Left renal pelvis (tissue), 4 donors: ENCODE measurements around the gene RAB15. TPM values are rescaled to one million over a fixed set of nuclear protein-coding genes. Genes with fewer than 3 reads are reported as not detected.

Experiments used
- DNase-seq, 4 donors: peaks; one replicate each; pipeline ENCODE4 v3.0.0-alpha.2; 2013; ENCODE audit warnings: low read depth in 4 of 4, low spot score in 3 of 4
- polyA plus RNA-seq, 4 donors: library from polyadenylated mRNA; unstranded; fragments of 120-200 nt; gene quantifications; one replicate each; pipeline ENCODE4 v1.2.1, GENCODE V29; 2013; ENCODE audit not compliant: insufficient read length in 4 of 4

Gene RAB15
- polyA plus RNA-seq, 4 donors, result 15.4 to 31.4 (median 23.9) TPM

- DNase-seq, result no peak
Observed at GRCh38 chr14:64956697-64957406, 15.3 kb downstream of the RAB15 start.

- no peak for DNase-seq
Observed at GRCh38 chr14:64955297-64955696, 16.8 kb downstream of the RAB15 start.

- no peak for DNase-seq
Observed at GRCh38 chr14:64954491-64955240, 17.5 kb downstream of the RAB15 start.

- no peak for DNase-seq
Observed at GRCh38 chr14:64953661-64954060, 18.5 kb downstream of the RAB15 start.

GRCh38 chr14:64953310-64953654, 18.9 kb downstream of the RAB15 start:
- no peak for DNase-seq

- no peak for DNase-seq
Observed at GRCh38 chr14:64952598-64953309, 19.4 kb downstream of the RAB15 start.

- DNase-seq, result no peak
Observed at GRCh38 chr14:64951724-64952123, 20.4 kb downstream of the RAB15 start.

GRCh38 chr14:64951291-64951690, 20.8 kb downstream of the RAB15 start:
- no peak for DNase-seq

- no peak for DNase-seq
Observed at GRCh38 chr14:64950889-64951288, 21.2 kb downstream of the RAB15 start.

- DNase-seq, result no peak
Observed at GRCh38 chr14:64948612-64949210, 23.4 kb downstream of the RAB15 start.

- DNase-seq, result no peak
Observed at GRCh38 chr14:64947710-64948611, 24.2 kb downstream of the RAB15 start.

- no peak for DNase-seq
Observed at GRCh38 chr14:64946310-64947045, 25.7 kb downstream of the RAB15 start.

- no peak for DNase-seq
Observed at GRCh38 chr14:64945431-64946178, 26.5 kb downstream of the RAB15 start.

GRCh38 chr14:64944861-64945260, 27.3 kb downstream of the RAB15 start:
- DNase-seq, result no peak

GRCh38 chr14:64944041-64944440, 28.1 kb downstream of the RAB15 start:
- no peak for DNase-seq

- no peak for DNase-seq
Observed at GRCh38 chr14:64943556-64943955, 28.6 kb downstream of the RAB15 start.

- no peak for DNase-seq
Observed at GRCh38 chr14:64942531-64943111, 29.5 kb downstream of the RAB15 start, which contains the start of gene GPX2. TSS of gene GPX2 (minus strand) at chr14:64942745. CDS start at chr14:64942726, 19 bp downstream.

- DNase-seq, result no peak
Observed at GRCh38 chr14:64940336-64940910, 31.7 kb downstream of the RAB15 start.
